SK-N-SH treated with all-trans-retinoic acid at 6 μM for 48 hours (cell line): ENCODE results near the gene KRTAP16-1.

Experiments used
- ARNTL ChIP-seq: fragments of 450-650 bp; formaldehyde crosslinking; IDR thresholded peaks from 2 replicates; pipeline ENCODE4 v1.5.0; 2020; ENCODE audit warnings: low read depth, mild to moderate bottlenecking, moderate library complexity, borderline replicate concordance
- RARB ChIP-seq: fragments of 250-450 bp; sonication (Bioruptor Pico); IDR thresholded peaks from 2 replicates; pipeline ENCODE4 v1.8.0; 2021; ENCODE audit warnings: mild to moderate bottlenecking, moderate library complexity
- SNAI2 ChIP-seq: fragments of 250-450 bp; sonication (Bioruptor Pico); IDR thresholded peaks from 2 replicates; pipeline ENCODE4 v1.5.0; 2020; ENCODE audit warnings: mild to moderate bottlenecking, moderate library complexity
- TCF4 ChIP-seq: fragments of 250-450 bp; sonication (Bioruptor Pico); IDR thresholded peaks from 2 replicates; pipeline ENCODE4 v1.8.0; 2021; ENCODE audit warnings: mild to moderate bottlenecking, moderate library complexity, borderline replicate concordance
- ZFP30 ChIP-seq: fragments of 450-650 bp; formaldehyde crosslinking; IDR thresholded peaks from 2 replicates; pipeline ENCODE4 v1.5.0; 2022; ENCODE audit warnings: mild to moderate bottlenecking, moderate library complexity

DNA sequence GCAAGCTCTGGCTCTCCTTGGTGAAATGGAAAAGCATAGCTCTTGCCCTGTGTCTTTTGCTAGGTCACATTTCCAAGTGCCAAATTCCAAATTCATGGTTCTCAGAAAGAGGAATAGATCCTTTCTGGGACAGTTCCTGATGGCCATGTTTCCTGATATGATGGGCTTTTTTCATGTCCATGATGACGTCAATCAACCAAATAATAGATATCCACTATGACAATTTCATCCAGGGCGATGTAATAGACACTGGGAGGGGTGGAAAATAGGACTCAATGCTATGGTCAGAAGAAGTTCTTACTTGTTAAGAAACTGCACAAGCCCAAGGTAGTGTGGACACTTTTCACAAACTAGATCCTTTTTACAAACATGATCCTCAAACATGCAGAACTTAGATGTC, 42.1 kb upstream of the KRTAP16-1 start:
- no peak for TF ChIP-seq SNAI2
- TF ChIP-seq RARB (CRISPR knock-in tag), result no peak
- TF ChIP-seq ZFP30 (CRISPR knock-in tag), result no peak
- no peak for TF ChIP-seq ARNTL (CRISPR knock-in tag)
- no peak for TF ChIP-seq TCF4
